ENCODE results near the gene CHN1.

CHN1 gene

GRCh38 chr2:174846218-174846617 is 159.0 kb downstream of the CHN1 start:
- Mint-ChIP-seq H3K27me3 (ENCODE audit: low read depth) (peaks cover 3% of the 10 kb centered on the region), H3K4me3 (peak overlapping the region; percentile 43 to 81 (median 62)), H3K9me3 (no peaks in the 10 kb centered on the region), H3K4me1 (peaks cover 34% of the 10 kb centered on the region), H3K27ac (peak overlapping the region; percentile 30 to 70 (median 67)), H3K36me3 (ENCODE audit: low read depth) (no peaks in the 10 kb centered on the region)
- TF ChIP-seq CTCF (IDR thresholded peaks at IDR 0.05; ENCODE audit: unreplicated experiment in 3 of 3), result no peak

- peaks cover 46% of the 10 kb centered on the region for H3K4me1 Mint-ChIP-seq
Observed at GRCh38 chr2:174844295-174844708, 160.9 kb downstream of the CHN1 start.

GRCh38 chr2:174842496-174842895 is 162.7 kb downstream of the CHN1 start:
- H3K4me3 Mint-ChIP-seq, result no peak overlapping the region
- H3K27me3 Mint-ChIP-seq (ENCODE audit: low read depth), result peaks cover 3% of the 10 kb centered on the region
- H3K4me1 Mint-ChIP-seq, result peaks cover 42% of the 10 kb centered on the region
- TF ChIP-seq CTCF (IDR thresholded peaks at IDR 0.05; ENCODE audit: unreplicated experiment in 3 of 3), result no peak
- H3K27ac Mint-ChIP-seq, result no peak overlapping the region
- no peaks in the 10 kb centered on the region for H3K9me3 Mint-ChIP-seq
- no peaks in the 10 kb centered on the region for H3K36me3 Mint-ChIP-seq (ENCODE audit: low read depth)

More at GRCh38 chr2:174844295-174844708, 160.9 kb downstream of the CHN1 start:
- Mint-ChIP-seq H3K9me3 (no peaks in the 10 kb centered on the region), H3K27me3 (ENCODE audit: low read depth) (peaks cover 3% of the 10 kb centered on the region), H3K4me3 (no peak overlapping the region), H3K36me3 (ENCODE audit: low read depth) (no peaks in the 10 kb centered on the region), H3K27ac (no peak overlapping the region)
- no peak for TF ChIP-seq CTCF (IDR thresholded peaks at IDR 0.05; ENCODE audit: unreplicated experiment in 3 of 3)

GRCh38 chr2:174841936-174842335 is 163.2 kb downstream of the CHN1 start:
- no peaks in the 10 kb centered on the region for H3K9me3 Mint-ChIP-seq
- peaks cover 3% of the 10 kb centered on the region for H3K27me3 Mint-ChIP-seq (ENCODE audit: low read depth)
- H3K4me3 Mint-ChIP-seq, result no peak overlapping the region
- H3K4me1 Mint-ChIP-seq, result peaks cover 38% of the 10 kb centered on the region
- H3K27ac Mint-ChIP-seq, result no peak overlapping the region
- no peaks in the 10 kb centered on the region for H3K36me3 Mint-ChIP-seq (ENCODE audit: low read depth)
- TF ChIP-seq CTCF (IDR thresholded peaks at IDR 0.05; ENCODE audit: unreplicated experiment in 3 of 3), result no peak

- Mint-ChIP-seq H3K27me3 (ENCODE audit: low read depth) (peaks cover 3% of the 10 kb centered on the region), H3K4me3 (no peak overlapping the region), H3K27ac (peak overlapping the region in 1 of 3 experiments; percentile 36), H3K9me3 (no peaks in the 10 kb centered on the region), H3K36me3 (ENCODE audit: low read depth) (peaks cover 2% of the 10 kb centered on the region), H3K4me1 (peaks cover 41% of the 10 kb centered on the region)
- no peak for TF ChIP-seq CTCF (IDR thresholded peaks at IDR 0.05; ENCODE audit: unreplicated experiment in 3 of 3)
Observed at GRCh38 chr2:174841350-174841749, 163.8 kb downstream of the CHN1 start.

- Mint-ChIP-seq H3K4me1 (peaks cover 37% of the 10 kb centered on the region), H3K27me3 (ENCODE audit: low read depth) (peaks cover 3% of the 10 kb centered on the region), H3K4me3 (peak overlapping the region in 1 of 3 experiments; percentile 4), H3K9me3 (peaks cover 3% of the 10 kb centered on the region), H3K27ac (peak overlapping the region; percentile 21 to 36 (median 29)), H3K36me3 (ENCODE audit: low read depth) (peaks cover 6% of the 10 kb centered on the region)
- no peak for TF ChIP-seq CTCF (IDR thresholded peaks at IDR 0.05; ENCODE audit: unreplicated experiment in 3 of 3)
Observed at GRCh38 chr2:174840436-174840835, 164.7 kb downstream of the CHN1 start.
